Measurements from ENCODE around the gene METTL4. TPM values are rescaled to one million over a fixed set of nuclear protein-coding genes. Genes with fewer than 3 reads are reported as not detected.

METTL4 gene
- total RNA-seq, 1 donor from 2014 or later = 18.4 TPM

DNA sequence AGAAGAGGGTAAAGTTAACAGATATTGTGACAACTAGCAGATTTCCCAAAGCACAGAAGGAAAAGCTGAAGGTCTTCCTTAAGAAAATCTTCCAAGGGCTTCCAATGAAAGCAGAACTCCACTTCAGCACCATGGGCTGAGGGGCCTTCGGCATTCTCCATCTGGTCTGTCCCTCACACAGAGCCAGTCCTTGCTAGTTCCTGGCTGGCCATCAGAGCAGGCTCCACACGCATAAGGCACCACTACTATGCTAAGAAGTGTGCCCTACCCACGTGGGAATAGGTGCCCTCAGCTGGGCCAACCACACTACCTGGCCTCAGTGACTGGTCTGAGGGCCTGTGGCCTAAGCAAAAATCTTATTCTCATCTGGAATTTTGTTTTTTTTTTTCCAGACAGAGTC, 73.5 kb downstream of the METTL4 start:
- no peaks in the 10 kb centered on the region for H3K36me3 Mint-ChIP-seq (ENCODE audit: low read depth)
- DNase-seq = no peak
- intact Hi-C loops (cut with micrococcal nuclease) = no loop called here
- H3K4me1 Mint-ChIP-seq = no peaks in the 10 kb centered on the region
- no peak overlapping the region for H3K27ac Mint-ChIP-seq
- H3K4me3 Mint-ChIP-seq = no peak overlapping the region
- no peaks in the 10 kb centered on the region for H3K9me3 Mint-ChIP-seq
- peaks cover 4% of the 10 kb centered on the region for H3K27me3 Mint-ChIP-seq

GRCh38 chr18:2495381-2495780, 75.9 kb downstream of the METTL4 start:
- peaks cover 4% of the 10 kb centered on the region for H3K27me3 Mint-ChIP-seq
- DNase-seq = no peak
- H3K4me3 Mint-ChIP-seq = no peak overlapping the region
- H3K4me1 Mint-ChIP-seq = no peaks in the 10 kb centered on the region
- H3K27ac Mint-ChIP-seq = no peak overlapping the region
- no peaks in the 10 kb centered on the region for H3K36me3 Mint-ChIP-seq (ENCODE audit: low read depth)
- intact Hi-C loops (cut with micrococcal nuclease) = no loop called here
- no peaks in the 10 kb centered on the region for H3K9me3 Mint-ChIP-seq

- Mint-ChIP-seq H3K36me3 (ENCODE audit: low read depth) (no peaks in the 10 kb centered on the region), H3K4me3 (no peak overlapping the region), H3K9me3 (no peaks in the 10 kb centered on the region), H3K27ac (no peak overlapping the region), H3K27me3 (peaks cover 5% of the 10 kb centered on the region), H3K4me1 (no peaks in the 10 kb centered on the region)
- intact Hi-C loops (cut with micrococcal nuclease) = no loop called here
- DNase-seq = no peak
These were observed 76.4 kb downstream of the METTL4 start for GRCh38 chr18:2494921-2495320.

Other genes with a start within 250 kb of the METTL4 start
- gene NDC80, start 52 bp upstream of the METTL4 start, total RNA-seq = 42.4 and 50.5 TPM in 2 replicates
- 98.4 and 109 TPM in 2 replicates for gene SMCHD1, start 84.2 kb upstream of the METTL4 start, total RNA-seq

All from activated CD4-positive, alpha-beta T cell treated with anti-CD3 and anti-CD28 coated beads, Interleukin-2, amount 10 ng/mL, durations not matched to agents 24 days and 14 days (primary cell).